Neuronal stem cell (in vitro differentiated cells): Measurements from ENCODE around the gene CDKN1A.
A peak's percentile ranks its signal among the peaks of the same experiment; 100 is the strongest.
"Not testable (repeated sequence)": the region's sequence is repeated elsewhere in the genome, so short reads cannot be mapped to it uniquely, and the experiment has no call there.

ENCODE experiments used
- DNase-seq: peaks from one replicate; pipeline ENCODE4 v3.0.0-alpha.2; 2013; ENCODE audit warnings: low spot score
- H2AFZ ChIP-seq: one replicate; pipeline ENCODE4 v1.6.1; 2013; ENCODE audit warnings: mild to moderate bottlenecking, low read length, inconsistent platforms
- H2AK5ac ChIP-seq: 2 replicates; pipeline ENCODE4 v1.6.1; 2013; ENCODE audit warnings: low read depth, mild to moderate bottlenecking, inconsistent platforms, low read length, moderate library complexity, mixed read lengths
- H2BK120ac ChIP-seq: 2 replicates; pipeline ENCODE4 v1.6.1; 2013; ENCODE audit warnings: low read depth, mild to moderate bottlenecking, inconsistent platforms, low read length, moderate library complexity, mixed read lengths
- H2BK12ac ChIP-seq: one replicate; pipeline ENCODE4 v1.6.1; 2013; ENCODE audit warnings: low read length, inconsistent platforms
- H2BK15ac ChIP-seq: 2 replicates; pipeline ENCODE4 v1.6.1; 2013; ENCODE audit warnings: mild to moderate bottlenecking, low read length, inconsistent platforms, mixed read lengths
- H2BK5ac ChIP-seq: one replicate; pipeline ENCODE4 v1.6.1; 2013; ENCODE audit warnings: inconsistent platforms, mild to moderate bottlenecking, low read length, moderate library complexity
- H3K14ac ChIP-seq: one replicate; pipeline ENCODE4 v1.6.1; 2013; ENCODE audit warnings: low read length, inconsistent platforms
- H3K18ac ChIP-seq: 2 replicates; pipeline ENCODE4 v1.6.1; 2013; ENCODE audit warnings: low read length, inconsistent platforms
- H3K23ac ChIP-seq: 2 replicates; pipeline ENCODE4 v1.6.1; 2013; ENCODE audit warnings: low read depth, mild to moderate bottlenecking, mixed read lengths, low read length, inconsistent platforms; ENCODE audit not compliant: poor library complexity
- H3K27ac ChIP-seq: replicated peaks from 3 replicates; pipeline ENCODE4 v1.5.1; 2013; ENCODE audit warnings: low read length, inconsistent platforms
- H3K27me3 ChIP-seq, 3 experiments: 2 replicates each; pipeline ENCODE4 v1.6.1; 2013; ENCODE audit warnings: low read length in 3 of 3, mild to moderate bottlenecking in 2 of 3, inconsistent platforms in 1 of 3, low read depth in 1 of 3, mixed read lengths in 1 of 3, moderate library complexity in 1 of 3; ENCODE audit not compliant: control insufficient read depth in 3 of 3, insufficient read depth in 3 of 3
- H3K36me3 ChIP-seq, 2 donors: replicated peaks in 1 of 2; 2 replicates each; pipeline ENCODE4 v1.6.1; 2013; ENCODE audit warnings: low read length in 2 of 2; ENCODE audit not compliant: control insufficient read depth in 2 of 2, insufficient read depth in 2 of 2
- H3K4ac ChIP-seq: 2 replicates; pipeline ENCODE4 v1.6.1; 2013; ENCODE audit warnings: inconsistent platforms, mild to moderate bottlenecking, low read length, moderate library complexity
- H3K4me1 ChIP-seq, 2 donors: 1 replicate in 1 of 2; 2 replicates in 1 of 2; pipeline ENCODE4 v1.6.1; 2013; ENCODE audit warnings: low read length in 2 of 2, low read depth in 1 of 2; ENCODE audit not compliant: control insufficient read depth in 2 of 2, insufficient read depth in 1 of 2
- H3K4me2 ChIP-seq: one replicate; pipeline ENCODE4 v1.6.1; 2013; ENCODE audit warnings: mild to moderate bottlenecking, low read length, inconsistent platforms; ENCODE audit not compliant: insufficient read depth, poor library complexity, severe bottlenecking
- H3K4me3 ChIP-seq, 2 donors: 2 replicates each; pipeline ENCODE4 v1.5.1; 2013; ENCODE audit warnings: low read length in 2 of 2, mild to moderate bottlenecking in 2 of 2, inconsistent platforms in 1 of 2, moderate library complexity in 1 of 2
- H3K79me1 ChIP-seq: one replicate; pipeline ENCODE4 v1.6.1; 2013; ENCODE audit warnings: low read depth, mild to moderate bottlenecking, inconsistent platforms, low read length, moderate library complexity
- H3K9ac ChIP-seq: one replicate; pipeline ENCODE4 v1.6.1; 2013; ENCODE audit warnings: mild to moderate bottlenecking, low read depth, low read length, inconsistent platforms; ENCODE audit not compliant: poor library complexity
- H3K9me3 ChIP-seq, 2 donors: replicated peaks in 1 of 2; 2 replicates each; pipeline versions ENCODE3 to v1.6.1; 2013; ENCODE audit warnings: low read length in 2 of 2, mild to moderate bottlenecking in 2 of 2, inconsistent platforms in 1 of 2, low read depth in 1 of 2, mixed read lengths in 1 of 2, moderate library complexity in 1 of 2; ENCODE audit not compliant: control insufficient read depth in 2 of 2, insufficient read depth in 1 of 2
- H4K8ac ChIP-seq: one replicate; pipeline ENCODE4 v1.6.1; 2013; ENCODE audit warnings: low read depth, mild to moderate bottlenecking, inconsistent platforms, low read length, moderate library complexity
- H4K91ac ChIP-seq: one replicate; pipeline ENCODE4 v1.6.1; 2013; ENCODE audit warnings: low read length, low read depth, mild to moderate bottlenecking, inconsistent platforms; ENCODE audit not compliant: poor library complexity
- WGBS, 2 donors: extraction: QIAGEN DNeasy Blood & Tissue Kit; methylation state at CpG; one replicate each; pipeline ENCODE4 v1.1.7; 2013; ENCODE audit warnings: missing lambda C conversion rate in 2 of 2, mixed read lengths in 1 of 2; ENCODE audit not compliant: insufficient read length in 2 of 2, insufficient replicate concordance in 1 of 2; ENCODE audit errors: extremely low coverage in 2 of 2; 5-methylcytosine and 5-hydroxymethylcytosine counted together

Gene CDKN1A

DNA sequence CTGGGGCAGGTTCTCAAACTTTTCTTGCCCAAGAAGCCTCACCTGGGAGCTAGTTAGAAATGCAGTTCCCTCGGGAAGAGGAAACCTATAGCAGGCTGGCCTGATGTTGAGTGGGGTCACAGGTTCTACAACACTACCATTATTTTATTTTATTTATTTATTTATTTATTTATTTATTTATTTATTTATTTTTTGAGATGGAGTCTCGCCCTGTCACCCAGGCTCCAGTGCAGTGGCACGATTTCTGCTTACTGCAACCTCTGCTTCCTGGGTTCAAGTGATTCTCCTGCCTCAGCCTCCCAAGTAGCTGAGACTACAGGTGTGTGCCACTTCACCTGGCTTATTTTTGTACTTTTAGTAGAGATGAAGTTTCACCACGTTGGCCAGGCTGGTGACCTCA, 45.5 kb downstream of the CDKN1A start:
- H3K27ac ChIP-seq, H3K9ac ChIP-seq, H2AK5ac ChIP-seq, H2AFZ ChIP-seq, H2BK120ac ChIP-seq, H4K91ac ChIP-seq, H3K36me3 ChIP-seq, H2BK12ac ChIP-seq, H3K4me3 ChIP-seq, H3K18ac ChIP-seq, H3K9me3 ChIP-seq, H3K79me1 ChIP-seq, DNase-seq, H3K23ac ChIP-seq, H2BK15ac ChIP-seq, H3K4me2 ChIP-seq, H4K8ac ChIP-seq, H3K14ac ChIP-seq, H3K4ac ChIP-seq, H2BK5ac ChIP-seq: not testable (repeated sequence)
- Histone ChIP-seq H3K4me1 (peaks cover 3 to 15% of the 10 kb centered on the region in 2 donors), H3K27me3 (peaks cover 0 to 17% (median 0%) of the 10 kb centered on the region in 3 experiments)
- WGBS, 2 donors: no CpG with 5 or more reads among the region's 4 CpGs

DNA sequence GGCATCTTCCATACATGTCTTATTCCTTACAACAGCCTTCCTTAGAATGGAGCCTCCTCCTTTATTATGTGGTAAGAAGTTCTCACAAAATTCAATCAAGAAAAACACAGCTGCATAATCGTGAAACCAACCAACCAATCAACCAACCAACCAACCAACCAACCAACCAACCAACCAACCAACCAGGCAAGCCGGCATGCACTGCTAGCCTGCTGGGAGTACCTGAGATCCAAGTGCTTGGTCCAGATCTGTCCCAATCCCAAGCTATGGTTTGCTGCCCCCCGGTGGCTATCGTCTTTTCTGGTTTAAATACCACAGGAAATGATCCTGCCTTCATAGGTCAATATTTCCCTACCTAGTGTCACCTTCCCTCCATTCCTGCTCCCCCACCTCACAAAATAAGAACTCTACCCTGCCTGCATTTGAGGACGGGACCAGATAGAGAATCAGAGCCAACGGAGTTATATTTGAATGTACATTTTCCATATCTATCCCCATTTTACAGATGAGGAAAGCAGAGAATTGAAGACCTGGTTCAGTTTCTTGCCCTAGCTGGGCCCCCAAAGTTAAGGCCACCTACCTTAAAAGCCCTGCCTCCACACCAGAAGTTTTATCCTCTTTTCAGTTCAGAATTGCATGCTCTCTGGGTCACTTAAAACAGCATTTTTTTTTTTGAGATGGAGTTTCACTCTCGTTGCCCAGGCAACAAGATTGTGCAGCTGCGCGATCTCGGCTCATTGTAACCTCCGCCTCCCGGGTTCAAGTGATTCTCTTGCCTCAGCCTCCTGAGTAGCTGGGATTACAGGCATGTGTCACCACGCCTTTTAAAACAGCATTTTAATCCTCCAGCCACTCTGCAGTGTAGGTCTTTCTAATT, 46.2 kb downstream of the CDKN1A start:
- H2BK15ac ChIP-seq: no peak overlapping the region
- no peak overlapping the region for H2AFZ ChIP-seq
- peaks cover 3 to 15% of the 10 kb centered on the region in 2 donors for H3K4me1 ChIP-seq
- no peak overlapping the region for H2AK5ac ChIP-seq
- no peak overlapping the region for H3K4me3 ChIP-seq
- no peak overlapping the region for H4K8ac ChIP-seq
- no peak overlapping the region for H2BK120ac ChIP-seq
- no peak overlapping the region for H3K4ac ChIP-seq
- no peak overlapping the region for H3K27ac ChIP-seq
- H4K91ac ChIP-seq: no peak overlapping the region
- WGBS, 2 donors: no CpG with 5 or more reads among the region's 13 CpGs
- no peak overlapping the region for H2BK12ac ChIP-seq
- H2BK5ac ChIP-seq: no peak overlapping the region
- no peak overlapping the region for H3K23ac ChIP-seq
- no peak for DNase-seq
- no peaks in the 10 kb centered on the region for H3K9me3 ChIP-seq
- H3K4me2 ChIP-seq: no peak overlapping the region
- H3K27me3 ChIP-seq: peaks cover 0 to 12% (median 0%) of the 10 kb centered on the region in 3 experiments
- H3K36me3 ChIP-seq: no peaks in the 10 kb centered on the region
- H3K79me1 ChIP-seq: no peaks in the 10 kb centered on the region
- H3K9ac ChIP-seq: no peak overlapping the region
- H3K18ac ChIP-seq: no peak overlapping the region
- no peak overlapping the region for H3K14ac ChIP-seq

DNA sequence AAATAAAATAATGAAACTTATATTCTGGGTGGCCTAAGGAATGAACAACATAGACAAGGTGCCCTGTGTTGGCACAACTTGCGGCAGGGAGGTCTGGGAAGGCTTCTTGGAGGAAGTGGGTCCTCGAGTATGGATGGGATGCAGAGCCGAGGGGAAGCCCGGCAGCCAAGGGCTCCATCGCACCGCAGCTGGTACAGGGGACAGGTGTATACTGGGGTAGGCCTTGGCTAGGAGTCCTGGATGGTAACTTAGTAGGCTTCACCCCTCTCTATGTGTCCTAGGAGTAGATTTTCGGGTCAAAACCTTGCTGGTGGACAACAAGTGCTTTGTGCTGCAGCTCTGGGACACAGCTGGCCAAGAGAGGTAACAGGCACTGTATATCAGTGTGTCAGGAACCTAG, 47.1 kb downstream of the CDKN1A start:
- Histone ChIP-seq H2BK120ac (no peak overlapping the region), H2BK5ac (peak overlapping the region; percentile 70), H3K9ac (peak overlapping the region; percentile 24), H4K91ac (no peak overlapping the region), H2AFZ (no peak overlapping the region), H4K8ac (no peak overlapping the region), H3K4ac (no peak overlapping the region), H3K23ac (peak overlapping the region; percentile 29), H2AK5ac (peak overlapping the region; percentile 91), H3K9me3 (no peaks in the 10 kb centered on the region), H3K4me3 (no peak overlapping the region), H3K27me3 (peaks cover 0 to 12% (median 0%) of the 10 kb centered on the region in 3 experiments), H2BK15ac (peak overlapping the region; percentile 12), H3K27ac (no peak overlapping the region), H3K36me3 (no peaks in the 10 kb centered on the region), H3K79me1 (no peaks in the 10 kb centered on the region), H3K4me1 (peaks cover 3 to 15% of the 10 kb centered on the region in 2 donors), H3K4me2 (no peak overlapping the region), H3K18ac (peak overlapping the region; percentile 78), H2BK12ac (no peak overlapping the region), H3K14ac (peak overlapping the region; percentile 63)
- WGBS, 2 donors: no CpG with 5 or more reads among the region's 7 CpGs
- DNase-seq: no peak

DNA sequence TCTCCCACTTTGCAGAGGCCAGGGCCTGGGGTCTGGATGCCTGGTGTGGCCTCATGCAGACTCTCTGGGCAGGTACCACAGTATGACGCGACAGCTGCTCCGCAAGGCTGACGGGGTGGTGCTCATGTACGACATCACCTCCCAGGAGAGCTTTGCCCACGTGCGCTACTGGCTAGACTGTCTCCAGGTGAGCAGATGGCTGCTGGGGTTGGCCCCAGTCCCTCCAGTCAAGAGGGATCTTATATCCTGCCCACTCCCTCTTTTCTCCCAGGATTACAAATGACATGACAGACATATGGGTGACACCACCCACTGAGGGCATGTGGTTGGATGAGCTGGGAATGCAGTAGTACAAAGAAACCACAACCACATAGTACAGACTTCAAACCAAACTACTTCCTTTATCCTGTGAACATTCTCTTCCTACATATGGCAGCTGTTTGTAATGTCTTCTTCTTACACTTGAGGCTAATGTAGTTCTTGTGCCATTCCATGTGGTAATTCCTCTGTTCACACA, 49.0 kb downstream of the CDKN1A start:
- no peak overlapping the region for H2BK5ac ChIP-seq
- H3K79me1 ChIP-seq: no peaks in the 10 kb centered on the region
- no peak overlapping the region for H2BK15ac ChIP-seq
- H2BK120ac ChIP-seq: no peak overlapping the region
- no peak overlapping the region for H4K8ac ChIP-seq
- H3K18ac ChIP-seq: no peak overlapping the region
- no peaks in the 10 kb centered on the region for H3K9me3 ChIP-seq
- no peak overlapping the region for H4K91ac ChIP-seq
- DNase-seq: no peak
- H3K4me3 ChIP-seq: peak overlapping the region in 1 of 2 donors; percentile 22
- H3K23ac ChIP-seq: no peak overlapping the region
- H2AFZ ChIP-seq: no peak overlapping the region
- H3K9ac ChIP-seq: no peak overlapping the region
- H3K4me2 ChIP-seq: no peak overlapping the region
- H2BK12ac ChIP-seq: no peak overlapping the region
- H3K4ac ChIP-seq: no peak overlapping the region
- H3K14ac ChIP-seq: no peak overlapping the region
- no peaks in the 10 kb centered on the region for H3K36me3 ChIP-seq
- no peak overlapping the region for H3K27ac ChIP-seq
- H2AK5ac ChIP-seq: no peak overlapping the region
- WGBS, 2 donors: no CpG with 5 or more reads among the region's 7 CpGs
- peaks cover 3 to 15% of the 10 kb centered on the region in 2 donors for H3K4me1 ChIP-seq
- peaks cover 0 to 12% (median 0%) of the 10 kb centered on the region in 3 experiments for H3K27me3 ChIP-seq
